Inflammatory macrophage treated with lipopolysaccharide for 4 hours (primary cell): ENCODE measurements around the gene STK11IP.
A peak's percentile ranks its signal among the peaks of the same experiment; 100 is the strongest.

Experiments
- DNase-seq: peaks from one replicate; pipeline ENCODE4 v3.0.0-alpha.2; 2020

Gene STK11IP

GRCh38 chr2:219592736-219593135, 4.9 kb upstream of the STK11IP start:
- no peak for DNase-seq

GRCh38 chr2:219593154-219593553, 4.5 kb upstream of the STK11IP start:
- DNase-seq, result no peak

GRCh38 chr2:219595256-219595655, 2.4 kb upstream of the STK11IP start:
- no peak for DNase-seq

- no peak for DNase-seq
Measured at GRCh38 chr2:219596954-219597551, 604 bp upstream of the STK11IP start.

- DNase-seq, result no peak
Measured at GRCh38 chr2:219598308-219599078, 836 bp downstream of the STK11IP start.

GRCh38 chr2:219603771-219604170, 6.1 kb downstream of the STK11IP start:
- DNase-seq, result peak; percentile 67

GRCh38 chr2:219605607-219605954, 7.9 kb downstream of the STK11IP start:
- DNase-seq, result no peak

- no peak for DNase-seq
Measured at GRCh38 chr2:219607931-219608330, 10.3 kb downstream of the STK11IP start.

- no peak for DNase-seq
Measured at GRCh38 chr2:219608399-219608964, 10.8 kb downstream of the STK11IP start.

- DNase-seq, result no peak
Measured at GRCh38 chr2:219609149-219609750, 11.6 kb downstream of the STK11IP start.

- no peak for DNase-seq
Measured at GRCh38 chr2:219611306-219611705, 13.6 kb downstream of the STK11IP start.

- DNase-seq, result no peak
Measured at GRCh38 chr2:219611866-219612576, 14.4 kb downstream of the STK11IP start.

GRCh38 chr2:219612577-219613286, 15.1 kb downstream of the STK11IP start:
- no peak for DNase-seq

- no peak for DNase-seq
Measured at GRCh38 chr2:219613461-219614070, 15.9 kb downstream of the STK11IP start.

GRCh38 chr2:219614076-219614860, 16.6 kb downstream of the STK11IP start:
- no peak for DNase-seq

- no peak for DNase-seq
Measured at GRCh38 chr2:219615036-219615435, 17.4 kb downstream of the STK11IP start.

- no peak for DNase-seq
Measured at GRCh38 chr2:219615894-219616293, 18.2 kb downstream of the STK11IP start.

- DNase-seq, result no peak
Measured at GRCh38 chr2:219616550-219616949, 18.9 kb downstream of the STK11IP start.

- DNase-seq, result no peak
Measured at GRCh38 chr2:219618733-219619122, 21.1 kb downstream of the STK11IP start.

GRCh38 chr2:219619235-219619634, 21.6 kb downstream of the STK11IP start:
- no peak for DNase-seq

- no peak for DNase-seq
Measured at GRCh38 chr2:219620546-219620945, 22.9 kb downstream of the STK11IP start.
